OCI-LY7 (cell line): ENCODE measurements around the gene ABCB1. TPM values are rescaled to one million over a fixed set of nuclear protein-coding genes. Genes with fewer than 3 reads are reported as not detected.
"Not testable (repeated sequence)": the region's sequence is repeated elsewhere in the genome, so short reads cannot be mapped to it uniquely, and the experiment has no call there.

ENCODE experiments used
- BruUV-seq: library from RNA; stranded (reverse); fragments of 400-500 nt; replicated peaks from 2 replicates; lab custom pipeline; 2021; lab: Mats Ljungman, UMichigan
- CTCF ChIA-PET: fragments of 300-600 bp; sonication (Branson Sonifier 250); formaldehyde crosslinking; loops from one replicate; lab custom pipeline; 2022; ENCODE audit warnings: antibody characterized with exemption; ENCODE audit not compliant: unreplicated experiment; lab: Charles Lee
- POLR2A ChIA-PET: fragments of 300-600 bp; sonication (Branson Sonifier 250); formaldehyde crosslinking; loops from one replicate; lab custom pipeline; 2022; ENCODE audit warnings: antibody characterized with exemption; lab: Charles Lee
- DNase-seq: peaks from one replicate; pipeline ENCODE4 v3.0.0-alpha.2; 2015; ENCODE audit warnings: low spot score
- H2AFZ ChIP-seq: fragments of 200-600 bp; sonication (generic), shearing (Covaris generic); 2 replicates; pipeline ENCODE4 v1.6.1; 2014; ENCODE audit warnings: mild to moderate bottlenecking, antibody characterized with exemption, low read length, moderate library complexity
- H3K27ac ChIP-seq: fragments of 200-600 bp; sonication (generic); 2 replicates; pipeline ENCODE4 v1.5.1; 2014; ENCODE audit warnings: mixed run types, low read depth, mild to moderate bottlenecking, moderate library complexity, low read length, inconsistent platforms; ENCODE audit not compliant: poor library complexity, severe bottlenecking
- H3K36me3 ChIP-seq: fragments of 200-600 bp; sonication (generic); 2 replicates; pipeline ENCODE4 v1.6.1; 2014; ENCODE audit warnings: mild to moderate bottlenecking, antibody characterized with exemption, low read length, moderate library complexity, mixed read lengths; ENCODE audit not compliant: insufficient read depth
- H3K4me1 ChIP-seq: fragments of 200-600 bp; sonication (generic); 2 replicates; pipeline ENCODE4 v1.5.1; 2014; ENCODE audit warnings: mild to moderate bottlenecking, low read length; ENCODE audit not compliant: insufficient read depth, poor library complexity, severe bottlenecking
- H3K4me2 ChIP-seq: fragments of 200-600 bp; sonication (generic); 2 replicates; pipeline ENCODE4 v1.6.1; 2014; ENCODE audit warnings: mild to moderate bottlenecking, low read length
- H3K4me3 ChIP-seq: fragments of 200-600 bp; sonication (generic); 2 replicates; pipeline ENCODE4 v1.5.1; 2014; ENCODE audit warnings: mild to moderate bottlenecking, low read depth, low read length; ENCODE audit not compliant: poor library complexity, severe bottlenecking
- H3K79me2 ChIP-seq: fragments of 200-600 bp; sonication (generic); 2 replicates; pipeline ENCODE4 v1.6.1; 2016; ENCODE audit warnings: low read depth, mild to moderate bottlenecking, low read length, moderate library complexity, mixed read lengths; ENCODE audit not compliant: insufficient read depth
- H3K9me2 ChIP-seq: fragments of 200-600 bp; sonication (generic); 2 replicates; pipeline ENCODE4 v1.6.1; 2016; ENCODE audit warnings: mild to moderate bottlenecking, low read length, mixed read lengths; ENCODE audit not compliant: insufficient read depth
- H3K9me3 ChIP-seq: fragments of 200-600 bp; sonication (generic); 2 replicates; pipeline ENCODE4 v1.6.1; 2014; ENCODE audit warnings: mild to moderate bottlenecking, mixed run types, low read length, mixed read lengths
- H4K20me1 ChIP-seq: fragments of 200-600 bp; sonication (generic); 2 replicates; pipeline ENCODE4 v1.6.1; 2014; ENCODE audit warnings: mild to moderate bottlenecking, antibody characterized with exemption, low read length, moderate library complexity, mixed read lengths; ENCODE audit not compliant: insufficient read depth
- EZH2phosphoT487 ChIP-seq: fragments of 200-600 bp; sonication (generic); IDR thresholded peaks from 2 replicates; pipeline ENCODE4 v1.6.1; 2018; ENCODE audit warnings: low read depth, borderline replicate concordance, mild to moderate bottlenecking, mixed run types, antibody characterized with exemption, low read length, moderate library complexity, mixed read lengths
- intact Hi-C: fragments of 100-400 bp; cut with micrococcal nuclease; formaldehyde crosslinking; loops from one replicate; pipeline ENCODE4 v1.10.0; 2022; ENCODE audit not compliant: unreplicated experiment
- total RNA-seq, 2 experiments: library from RNA; depleted of rRNA in 1 of 2; stranded (reverse); fragments of >200 nt in 1 of 2; shearing (Covaris generic) in 1 of 2; gene quantifications; 2 replicates each; pipeline ENCODE4 v1.2.3, GENCODE V29; 2014 to 2022
- TF ChIP-seq, protein P1 (sequence below): fragments of 200-600 bp; sonication (generic); conservative IDR thresholded peaks from 2 replicates; pipeline ENCODE4 v1.5.1; 2014; ENCODE audit warnings: mild to moderate bottlenecking, antibody characterized with exemption, low read length, moderate library complexity, mixed read lengths

ABCB1 gene
- total RNA-seq, 2 experiments from 2014 or later, result not detected

DNA sequence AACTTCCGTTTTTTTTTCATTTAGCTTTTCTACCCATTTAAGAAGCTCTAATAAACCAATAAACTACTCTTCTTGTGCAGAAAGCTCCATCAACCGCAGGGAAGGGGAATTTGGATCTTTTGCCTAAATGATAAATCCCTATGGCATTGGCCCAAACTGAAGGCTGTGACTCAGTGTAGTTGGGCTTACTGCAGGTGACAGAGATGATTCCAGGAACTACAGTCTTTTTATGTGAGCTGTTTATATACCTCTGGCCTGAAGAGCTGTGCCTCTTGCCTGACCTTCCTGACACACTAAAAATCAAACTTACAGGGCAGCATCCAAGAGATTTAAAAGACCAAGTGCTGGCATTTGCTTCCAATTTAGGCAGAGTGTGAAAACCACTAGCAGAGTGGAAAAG, 25.2 kb downstream of the ABCB1 start:
- Histone ChIP-seq H3K9me3 (no peaks in the 10 kb centered on the region), H4K20me1 (no peaks in the 10 kb centered on the region), H3K4me1 (no peaks in the 10 kb centered on the region), H2AFZ (no peak overlapping the region), H3K36me3 (no peaks in the 10 kb centered on the region), H3K4me2 (no peak overlapping the region), H3K4me3 (no peak overlapping the region), H3K9me2 (no peaks in the 10 kb centered on the region), H3K79me2 (no peaks in the 10 kb centered on the region), H3K27ac (no peak overlapping the region)
- POLR2A ChIA-PET, result interaction anchor here (0.6 kb wide), 1 partner anchor 45 kb away, joined by 3 read pairs; no protein-coding TSS in a partner anchor
- intact Hi-C loops, result no loop called here
- no peak for DNase-seq
- TF ChIP-seq EZH2phosphoT487, result no peak
- TF ChIP-seq, protein P1, sequence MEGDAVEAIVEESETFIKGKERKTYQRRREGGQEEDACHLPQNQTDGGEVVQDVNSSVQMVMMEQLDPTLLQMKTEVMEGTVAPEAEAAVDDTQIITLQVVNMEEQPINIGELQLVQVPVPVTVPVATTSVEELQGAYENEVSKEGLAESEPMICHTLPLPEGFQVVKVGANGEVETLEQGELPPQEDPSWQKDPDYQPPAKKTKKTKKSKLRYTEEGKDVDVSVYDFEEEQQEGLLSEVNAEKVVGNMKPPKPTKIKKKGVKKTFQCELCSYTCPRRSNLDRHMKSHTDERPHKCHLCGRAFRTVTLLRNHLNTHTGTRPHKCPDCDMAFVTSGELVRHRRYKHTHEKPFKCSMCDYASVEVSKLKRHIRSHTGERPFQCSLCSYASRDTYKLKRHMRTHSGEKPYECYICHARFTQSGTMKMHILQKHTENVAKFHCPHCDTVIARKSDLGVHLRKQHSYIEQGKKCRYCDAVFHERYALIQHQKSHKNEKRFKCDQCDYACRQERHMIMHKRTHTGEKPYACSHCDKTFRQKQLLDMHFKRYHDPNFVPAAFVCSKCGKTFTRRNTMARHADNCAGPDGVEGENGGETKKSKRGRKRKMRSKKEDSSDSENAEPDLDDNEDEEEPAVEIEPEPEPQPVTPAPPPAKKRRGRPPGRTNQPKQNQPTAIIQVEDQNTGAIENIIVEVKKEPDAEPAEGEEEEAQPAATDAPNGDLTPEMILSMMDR, result no peak
- BruUV-seq, result no TSS peak
- CTCF ChIA-PET, result no interaction called here

DNA sequence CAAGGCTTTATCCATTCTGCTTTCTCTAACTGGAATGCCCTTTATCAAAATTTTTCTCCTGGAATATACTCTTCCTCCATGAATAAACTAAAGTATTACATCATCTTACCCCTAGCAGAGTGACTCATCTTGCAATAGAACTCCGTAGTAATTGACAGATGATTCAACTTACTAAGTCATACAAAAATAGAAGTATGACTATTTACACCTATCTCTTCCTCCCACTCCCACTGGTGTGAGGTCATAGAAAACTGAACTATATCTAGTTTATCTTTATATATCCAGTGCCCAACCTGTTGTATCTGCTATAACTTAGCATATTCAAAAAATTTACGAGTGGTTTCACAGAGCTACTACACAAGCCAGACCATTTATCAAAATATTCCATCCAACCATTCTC, 26.1 kb downstream of the ABCB1 start:
- no peak overlapping the region for H3K4me3 ChIP-seq
- H3K4me2 ChIP-seq, result no peak overlapping the region
- no peaks in the 10 kb centered on the region for H4K20me1 ChIP-seq
- POLR2A ChIA-PET, result no interaction called here
- BruUV-seq, result no TSS peak
- H3K36me3 ChIP-seq, result no peaks in the 10 kb centered on the region
- H3K9me3 ChIP-seq, result no peaks in the 10 kb centered on the region
- H2AFZ ChIP-seq, result no peak overlapping the region
- no peaks in the 10 kb centered on the region for H3K9me2 ChIP-seq
- no peaks in the 10 kb centered on the region for H3K79me2 ChIP-seq
- no peaks in the 10 kb centered on the region for H3K4me1 ChIP-seq
- intact Hi-C loops, result no loop called here
- TF ChIP-seq EZH2phosphoT487, result no peak
- TF ChIP-seq, protein P1, result no peak
- DNase-seq, result no peak
- no peak overlapping the region for H3K27ac ChIP-seq
- CTCF ChIA-PET, result no interaction called here

DNA sequence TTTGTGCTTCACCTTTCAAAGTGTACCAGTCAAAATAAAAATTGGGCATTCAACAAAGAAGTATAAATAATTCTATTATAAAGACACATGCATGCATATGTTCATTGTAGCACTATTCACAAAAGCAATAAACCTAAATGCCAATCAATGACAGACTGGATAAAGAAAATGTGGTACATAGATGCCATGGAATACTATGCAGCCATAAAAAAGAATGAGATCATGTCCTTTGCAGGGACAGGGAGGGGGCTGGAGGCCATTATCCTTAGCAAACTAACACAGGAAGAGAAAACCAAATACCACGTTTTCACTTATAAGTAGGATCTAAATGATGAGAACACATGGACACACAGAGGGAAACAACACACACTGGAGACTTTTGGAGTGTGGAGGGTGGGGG, 28.2 kb downstream of the ABCB1 start:
- POLR2A ChIA-PET, H3K4me3 ChIP-seq, intact Hi-C loops, H4K20me1 ChIP-seq, H3K4me2 ChIP-seq, H3K36me3 ChIP-seq, H3K9me2 ChIP-seq, H3K27ac ChIP-seq, DNase-seq, BruUV-seq, H3K9me3 ChIP-seq, H3K4me1 ChIP-seq, H3K79me2 ChIP-seq, CTCF ChIA-PET, H2AFZ ChIP-seq: not testable (repeated sequence)
